ENCODE data around the gene KRTAP12-3.

GRCh38 chr21:44686843-44687561 lies 29.3 kb downstream of the KRTAP12-3 start:
- TF ChIP-seq POLR2AphosphoS5 (IDR thresholded peaks at IDR 0.05) (no peak), EZH2 (IDR thresholded peaks at IDR 0.05; ENCODE audit: borderline replicate concordance, insufficient read depth, low read length, poor library complexity, severe bottlenecking) (no peak), CTCF (IDR thresholded peaks at IDR 0.05; ENCODE audit: poor library complexity, severe bottlenecking) (no peak), TAF1 (IDR thresholded peaks at IDR 0.05; ENCODE audit: low read depth) (no peak), EP300 (conservative IDR thresholded peaks at IDR 0.05; ENCODE audit: poor library complexity, severe bottlenecking) (no peak)

Measured in neural cell (in vitro differentiated cells).